Peyer's patch (tissue), 4 donors: ENCODE results near the gene BCL2L2. TPM values are rescaled to one million over a fixed set of nuclear protein-coding genes. Genes with fewer than 3 reads are reported as not detected.

Source experiments
- DNase-seq, 3 donors: peaks; one replicate each; pipeline ENCODE4 v3.0.0-alpha.2; 2017 to 2019
- H3K27ac ChIP-seq, 4 donors: fragments of 200-600 bp; sonication (generic); one replicate each; pipeline ENCODE4 v1.5.1; 2016 to 2019
- H3K27me3 ChIP-seq, 2 donors: fragments of 200-600 bp; sonication (generic); one replicate each; pipeline ENCODE4 v1.5.1; 2019
- H3K36me3 ChIP-seq, 3 donors: fragments of 200-600 bp; sonication (generic); one replicate each; pipeline ENCODE4 v1.5.1; 2016 to 2019
- H3K4me1 ChIP-seq, 4 donors: fragments of 200-600 bp; sonication (generic); one replicate each; pipeline ENCODE4 v1.5.1; 2016 to 2019
- H3K4me3 ChIP-seq, 4 donors: fragments of 200-600 bp; sonication (generic); 1 replicate in 3 of 4; 2 replicates in 1 of 4; pipeline ENCODE4 v1.5.1; 2016 to 2019; ENCODE audit warnings: mild to moderate bottlenecking in 1 of 4
- H3K9me3 ChIP-seq, 4 donors: fragments of 200-600 bp; sonication (generic); one replicate each; pipeline ENCODE4 v1.5.1; 2016 to 2019; ENCODE audit warnings: mild to moderate bottlenecking in 1 of 4
- CTCF ChIP-seq, 6 experiments: fragments of 450-650 bp in 4 of 6; fragments of 200-600 bp in 2 of 6; sonication (generic) in 1 of 6; IDR thresholded peaks; one replicate each; pipeline ENCODE4 v1.5.1; 2017 to 2019; ENCODE audit warnings: antibody characterized with exemption in 6 of 6, mild to moderate bottlenecking in 3 of 6, moderate library complexity in 1 of 6
- POLR2A ChIP-seq, 2 donors: fragments of 450-650 bp; IDR thresholded peaks; one replicate each; pipeline ENCODE4 v1.5.1; 2017; ENCODE audit warnings: antibody characterized with exemption in 2 of 2, mild to moderate bottlenecking in 2 of 2, moderate library complexity in 2 of 2
- total RNA-seq, 4 donors: library from RNA; depleted of rRNA; stranded (reverse); fragments of >200 nt; gene quantifications; one replicate each; pipeline ENCODE4 v1.1.0, GENCODE V29; 2016

The BCL2L2 gene
- total RNA-seq, 4 donors from 2014 or later: 29.9 to 43.1 (median 32.0) TPM

GRCh38 chr14:23326491-23327332 lies 20.1 kb downstream of the BCL2L2 start:
- Histone ChIP-seq H3K27ac (no peak overlapping the region), H3K9me3 (no peaks in the 10 kb centered on the region), H3K4me3 (no peak overlapping the region), H3K4me1 (peaks cover 0 to 14% (median 9%) of the 10 kb centered on the region in 4 donors), H3K36me3 (peaks cover 0 to 27% (median 0%) of the 10 kb centered on the region in 3 donors), H3K27me3 (no peaks in the 10 kb centered on the region)
- no peak for DNase-seq
- TF ChIP-seq CTCF (IDR thresholded peaks at IDR 0.05) (no peak), POLR2A (IDR thresholded peaks at IDR 0.05) (no peak)

- no peaks in the 10 kb centered on the region for H3K27me3 ChIP-seq
- H3K27ac ChIP-seq: no peak overlapping the region
- H3K9me3 ChIP-seq: no peaks in the 10 kb centered on the region
- peak in 2 of 3 donors; percentile 60 to 90 for DNase-seq
- no peak overlapping the region for H3K4me3 ChIP-seq
- H3K36me3 ChIP-seq: peaks cover 0 to 23% (median 0%) of the 10 kb centered on the region in 3 donors
- TF ChIP-seq CTCF (IDR thresholded peaks at IDR 0.05) (peak; percentile 82 to 92 (median 88)), POLR2A (IDR thresholded peaks at IDR 0.05) (no peak)
- peaks cover 0 to 5% (median 2%) of the 10 kb centered on the region in 4 donors for H3K4me1 ChIP-seq
These were observed 21.5 kb downstream of the BCL2L2 start for GRCh38 chr14:23327947-23328744.

GRCh38 chr14:23335623-23336022 lies 29.0 kb downstream of the BCL2L2 start:
- Histone ChIP-seq H3K4me1 (no peaks in the 10 kb centered on the region), H3K36me3 (no peaks in the 10 kb centered on the region), H3K9me3 (no peaks in the 10 kb centered on the region), H3K4me3 (no peak overlapping the region), H3K27me3 (no peaks in the 10 kb centered on the region), H3K27ac (no peak overlapping the region)
- no peak for DNase-seq
- no peak for TF ChIP-seq CTCF (IDR thresholded peaks at IDR 0.05)
- no peak for TF ChIP-seq POLR2A (IDR thresholded peaks at IDR 0.05)

- no peaks in the 10 kb centered on the region for H3K4me1 ChIP-seq
- H3K27me3 ChIP-seq: no peaks in the 10 kb centered on the region
- TF ChIP-seq POLR2A (IDR thresholded peaks at IDR 0.05) (no peak), CTCF (IDR thresholded peaks at IDR 0.05) (no peak)
- no peak overlapping the region for H3K4me3 ChIP-seq
- no peaks in the 10 kb centered on the region for H3K9me3 ChIP-seq
- H3K27ac ChIP-seq: no peak overlapping the region
- no peak for DNase-seq
- H3K36me3 ChIP-seq: no peaks in the 10 kb centered on the region
These were observed 33.1 kb downstream of the BCL2L2 start for GRCh38 chr14:23339506-23340268.

- Histone ChIP-seq H3K4me3 (no peak overlapping the region), H3K27ac (no peak overlapping the region), H3K27me3 (no peaks in the 10 kb centered on the region), H3K4me1 (no peaks in the 10 kb centered on the region), H3K9me3 (no peaks in the 10 kb centered on the region), H3K36me3 (no peaks in the 10 kb centered on the region)
- DNase-seq: peak in 1 of 3 donors; percentile 14
- TF ChIP-seq CTCF (IDR thresholded peaks at IDR 0.05) (no peak), POLR2A (IDR thresholded peaks at IDR 0.05) (no peak)
These were observed 37.8 kb downstream of the BCL2L2 start for GRCh38 chr14:23344481-23344880.
